HepG2 (cell line): ENCODE results near the gene TECTA. TPM values are rescaled to one million over a fixed set of nuclear protein-coding genes. Genes with fewer than 3 reads are reported as not detected.

Source experiments
- ATAC-seq: fragments of 200-7000 bp; cut with Tn5 transposase; 3 replicates; pipeline ENCODE4 v1.9.1; 2020; ENCODE audit warnings: mild to moderate bottlenecking, moderate library complexity
- BruUV-seq: library from RNA; stranded (reverse); fragments of 400-500 nt; replicated peaks from 2 replicates; lab custom pipeline; 2021; lab: Mats Ljungman, UMichigan
- CTCF ChIA-PET: fragments of 300-600 bp; formaldehyde crosslinking; extraction: SDS; loops from one replicate; lab custom pipeline; 2021; ENCODE audit warnings: low total read pairs, inconsistent platforms, low intra/inter-chr PET ratio; lab: Yijun Ruan, JAX
- POLR2A ChIA-PET: fragments of 350-600 bp; sonication (Branson Sonifier 250); formaldehyde crosslinking; loops from one replicate; lab custom pipeline; 2020; ENCODE audit warnings: antibody characterized with exemption, inconsistent platforms; lab: Yijun Ruan, JAX
- DNase-seq: peaks from one replicate; pipeline ENCODE4 v3.0.0-alpha.2; 2015; ENCODE audit warnings: low spot score
- FAIRE-seq: peaks from 3 replicates; lab custom pipeline; 2011; peaks lifted over from hg19 to GRCh38; lab: Jason Lieb, UNC
- H2AFZ ChIP-seq: one replicate; pipeline ENCODE4 v1.6.1; 2011; ENCODE audit warnings: low read length, inconsistent platforms
- H3K27ac ChIP-seq: fragments of 300-600 bp; 3 replicates; pipeline ENCODE4 v1.8.0; 2011; ENCODE audit warnings: mixed run types, mild to moderate bottlenecking, mixed read lengths, low read length, inconsistent platforms; ENCODE audit not compliant: insufficient read depth; ENCODE audit errors: extremely low read length
- H3K27me3 ChIP-seq, 2 experiments: fragments of 200-600 bp in 1 of 2; 2 replicates in 1 of 2; 3 replicates in 1 of 2; pipeline versions ENCODE4 v1.6.0 to v1.8.0; 2011; ENCODE audit warnings: low read length in 2 of 2, mild to moderate bottlenecking in 2 of 2, moderate library complexity in 2 of 2, inconsistent platforms in 1 of 2; ENCODE audit not compliant: insufficient read depth in 2 of 2, control insufficient read depth in 1 of 2
- H3K36me3 ChIP-seq, 2 experiments: fragments of 200-600 bp in 1 of 2; replicated peaks in 1 of 2; 2 replicates in 1 of 2; 3 replicates in 1 of 2; pipeline versions ENCODE4 v1.5.1 to v1.8.0; 2011; ENCODE audit warnings: low read length in 2 of 2, inconsistent platforms in 1 of 2; ENCODE audit not compliant: insufficient read depth in 2 of 2, control insufficient read depth in 1 of 2
- H3K4me1 ChIP-seq: 2 replicates; pipeline ENCODE4 v1.5.1; 2012; ENCODE audit warnings: low read length, inconsistent platforms; ENCODE audit not compliant: insufficient read depth
- H3K4me2 ChIP-seq: 2 replicates; pipeline ENCODE4 v1.6.0; 2011; ENCODE audit warnings: low read depth, low read length, inconsistent platforms
- H3K4me3 ChIP-seq, 3 experiments: fragments of 200-600 bp in 1 of 3; sonication (generic), shearing (Covaris generic) in 1 of 3; replicated peaks in 1 of 3; 2 replicates each; pipeline ENCODE4 v1.5.1; 2011 to 2016; ENCODE audit warnings: low read length in 3 of 3, inconsistent platforms in 2 of 3, low read depth in 2 of 3, mild to moderate bottlenecking in 2 of 3, control low read depth in 1 of 3, mixed read lengths in 1 of 3; ENCODE audit not compliant: insufficient read depth in 1 of 3
- H3K79me2 ChIP-seq: one replicate; pipeline ENCODE4 v1.6.1; 2011; ENCODE audit warnings: low read length, inconsistent platforms; ENCODE audit not compliant: insufficient read depth
- H3K9ac ChIP-seq: 2 replicates; pipeline ENCODE4 v1.6.0; 2011; ENCODE audit warnings: mild to moderate bottlenecking, low read depth, low read length, inconsistent platforms; ENCODE audit not compliant: insufficient read depth
- H3K9me3 ChIP-seq: 2 replicates; pipeline ENCODE4 v1.5.1; 2012; ENCODE audit warnings: mild to moderate bottlenecking, low read length
- H4K20me1 ChIP-seq: 2 replicates; pipeline ENCODE4 v1.6.0; 2011; ENCODE audit warnings: inconsistent platforms, mild to moderate bottlenecking, low read length, moderate library complexity; ENCODE audit not compliant: insufficient read depth
- AHR ChIP-seq: IDR thresholded peaks from 2 replicates; pipeline ENCODE4 v1.6.1; 2018; ENCODE audit warnings: missing genetic modification reagents, missing compliant biosample characterization
- CREB1 ChIP-seq, 2 experiments: fragments of 450-650 bp in 1 of 2; IDR thresholded peaks; 2 replicates each; pipeline ENCODE4 v1.6.1; 2016 to 2017; ENCODE audit warnings: control low read depth in 1 of 2, mild to moderate bottlenecking in 1 of 2, missing compliant biosample characterization in 1 of 2, missing genetic modification characterization in 1 of 2
- MXD4 ChIP-seq: IDR thresholded peaks from 2 replicates; pipeline ENCODE4 v1.6.1; 2016; ENCODE audit warnings: mild to moderate bottlenecking, missing biosample characterization, missing genetic modification reagents
- NFE2L1 ChIP-seq: sonication (generic); formaldehyde crosslinking; IDR thresholded peaks from 2 replicates; pipeline ENCODE4 v1.4.0; 2020; ENCODE audit warnings: missing genetic modification reagents, mild to moderate bottlenecking, borderline replicate concordance
- REL ChIP-seq: sonication (generic); formaldehyde crosslinking; conservative IDR thresholded peaks from 2 replicates; pipeline ENCODE4 v1.8.0; 2022; ENCODE audit warnings: mild to moderate bottlenecking, missing genetic modification reagents, moderate library complexity
- SALL1 ChIP-seq: sonication (generic); formaldehyde crosslinking; IDR thresholded peaks from 2 replicates; pipeline ENCODE4 v1.8.0; 2022; ENCODE audit warnings: mild to moderate bottlenecking, missing genetic modification reagents
- TAF1 ChIP-seq: sonication (generic); formaldehyde crosslinking; IDR thresholded peaks from 2 replicates; pipeline ENCODE4 v1.4.0; 2020; ENCODE audit warnings: missing genetic modification reagents
- ZNF335 ChIP-seq: sonication (generic); formaldehyde crosslinking; IDR thresholded peaks from 2 replicates; pipeline ENCODE4 v1.4.0; 2020; ENCODE audit warnings: missing genetic modification reagents
- ZNF446 ChIP-seq: sonication (generic); formaldehyde crosslinking; IDR thresholded peaks from 2 replicates; pipeline ENCODE4 v1.5.0; 2020; ENCODE audit warnings: mild to moderate bottlenecking, missing genetic modification reagents
- WGBS: methylation state at CpG from one replicate; pipeline ENCODE4 v1.1.6; 2017; ENCODE audit warnings: low lambda C conversion rate; 5-methylcytosine and 5-hydroxymethylcytosine counted together
- in situ Hi-C: cut with HindIII; loops from 2 replicates; pipeline ENCODE4 v1.10.0; 2017; ENCODE audit warnings: low pct_unique_long_range_greater_than_20kb; ENCODE audit not compliant: extremely low pct_ligation_motif_present
- intact Hi-C: fragments of 100-400 bp; cut with micrococcal nuclease; formaldehyde crosslinking; loops from one replicate; pipeline ENCODE4 v1.10.0; 2022; ENCODE audit not compliant: unreplicated experiment
- polyA plus RNA-seq, 8 experiments: library from polyadenylated mRNA; depleted of rRNA in 3 of 8; stranded (reverse) in 7 of 8; unstranded in 1 of 8; fragments of >200 nt; fragmentation: Illumina TruSeq in 4 of 8; extraction: Trizol in 4 of 8; gene quantifications; 2 replicates each; pipeline versions ENCODE4 v1.2.1 to v1.2.3, GENCODE V29; 2011 to 2016; ENCODE audit warnings: low read depth in 4 of 8, missing spikeins in 1 of 8, mixed read lengths in 1 of 8; ENCODE audit not compliant: insufficient read depth in 1 of 8
- total RNA-seq, 5 experiments: library from RNA; depleted of rRNA; stranded (reverse); fragments of >200 nt; fragmentation: Illumina TruSeq; extraction: Trizol; gene quantifications; 2 replicates each; pipeline ENCODE4 v1.2.3, GENCODE V29; 2016; ENCODE audit warnings: low read depth in 1 of 5
- TF ChIP-seq, protein P1 (sequence below): sonication (generic); formaldehyde crosslinking; IDR thresholded peaks from 2 replicates; pipeline ENCODE4 v1.5.1; 2020; ENCODE audit warnings: missing genetic modification reagents, mild to moderate bottlenecking, borderline replicate concordance
- TF ChIP-seq, protein P2 (sequence below): sonication (generic); formaldehyde crosslinking; IDR thresholded peaks from 2 replicates; pipeline ENCODE4 v1.8.1; 2023; ENCODE audit warnings: mild to moderate bottlenecking, missing genetic modification reagents, borderline replicate concordance
- TF ChIP-seq, protein P3 (sequence below): sonication (generic); formaldehyde crosslinking; IDR thresholded peaks from 2 replicates; pipeline ENCODE4 v1.5.1; 2020; ENCODE audit warnings: mild to moderate bottlenecking, moderate library complexity, missing genetic modification reagents
- TF ChIP-seq, protein P4 (sequence below): sonication (generic); formaldehyde crosslinking; conservative IDR thresholded peaks from 2 replicates; pipeline ENCODE4 v1.5.0; 2020; ENCODE audit warnings: missing genetic modification reagents
- TF ChIP-seq, protein P5 (sequence below), 2 experiments: IDR thresholded peaks; 2 replicates each; pipeline ENCODE4 v1.6.1; 2011 to 2012; ENCODE audit warnings: low read length in 2 of 2, borderline replicate concordance in 1 of 2, low read depth in 1 of 2, mild to moderate bottlenecking in 1 of 2, moderate library complexity in 1 of 2

The TECTA gene
- total and polyA plus RNA-seq, 2 of the 13 experiments (the other 11 are each of a cell fraction or from before 2014, with no cell fraction given): 0.04 to 0.17 TPM

DNA sequence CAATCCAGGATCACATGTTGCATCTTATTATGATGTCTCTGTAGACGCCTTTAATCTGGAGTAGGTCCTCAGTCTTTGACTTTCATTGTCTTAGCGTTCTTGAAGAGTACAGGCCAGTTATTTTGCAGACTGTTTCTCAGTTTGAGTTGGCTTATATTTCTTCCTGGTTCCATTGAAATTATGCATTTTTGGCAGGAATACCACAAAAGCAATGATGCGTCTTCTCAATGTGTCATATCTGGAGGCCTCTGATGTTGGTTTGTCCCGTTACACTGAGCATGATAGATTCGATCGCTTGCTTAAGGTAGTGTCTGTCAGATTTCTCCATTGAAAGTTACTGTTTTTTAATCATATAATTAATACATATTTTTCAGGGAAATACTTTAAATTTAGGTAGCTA lies 30.6 kb downstream of the TECTA start:
- Histone ChIP-seq H3K4me2 (no peak overlapping the region), H3K36me3 (no peaks in the 10 kb centered on the region), H3K79me2 (no peaks in the 10 kb centered on the region), H3K27me3 (peaks cover 0 to 7% of the 10 kb centered on the region in 2 experiments; a peak in 2 of 5 replicates), H3K9ac (no peak overlapping the region), H4K20me1 (no peaks in the 10 kb centered on the region), H3K27ac (no peak overlapping the region), H3K4me1 (no peaks in the 10 kb centered on the region), H3K9me3 (no peaks in the 10 kb centered on the region), H3K4me3 (no peak overlapping the region), H2AFZ (no peak overlapping the region)
- DNase-seq: no peak
- intact Hi-C loops: no loop called here
- FAIRE-seq: no peak
- ChIA-PET POLR2A (no interaction called here), CTCF (no interaction called here)
- TF ChIP-seq SALL1 (CRISPR knock-in tag): no peak
- TF ChIP-seq, protein P1, sequence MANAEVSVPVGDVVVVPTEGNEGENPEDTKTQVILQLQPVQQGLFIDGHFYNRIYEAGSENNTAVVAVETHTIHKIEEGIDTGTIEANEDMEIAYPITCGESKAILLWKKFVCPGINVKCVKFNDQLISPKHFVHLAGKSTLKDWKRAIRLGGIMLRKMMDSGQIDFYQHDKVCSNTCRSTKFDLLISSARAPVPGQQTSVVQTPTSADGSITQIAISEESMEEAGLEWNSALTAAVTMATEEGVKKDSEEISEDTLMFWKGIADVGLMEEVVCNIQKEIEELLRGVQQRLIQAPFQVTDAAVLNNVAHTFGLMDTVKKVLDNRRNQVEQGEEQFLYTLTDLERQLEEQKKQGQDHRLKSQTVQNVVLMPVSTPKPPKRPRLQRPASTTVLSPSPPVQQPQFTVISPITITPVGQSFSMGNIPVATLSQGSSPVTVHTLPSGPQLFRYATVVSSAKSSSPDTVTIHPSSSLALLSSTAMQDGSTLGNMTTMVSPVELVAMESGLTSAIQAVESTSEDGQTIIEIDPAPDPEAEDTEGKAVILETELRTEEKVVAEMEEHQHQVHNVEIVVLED: no peak
- TF ChIP-seq, protein P2, sequence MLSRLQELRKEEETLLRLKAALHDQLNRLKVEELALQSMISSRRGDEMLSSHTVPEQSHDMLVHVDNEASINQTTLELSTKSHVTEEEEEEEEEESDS: no peak
- TF ChIP-seq, protein P3, sequence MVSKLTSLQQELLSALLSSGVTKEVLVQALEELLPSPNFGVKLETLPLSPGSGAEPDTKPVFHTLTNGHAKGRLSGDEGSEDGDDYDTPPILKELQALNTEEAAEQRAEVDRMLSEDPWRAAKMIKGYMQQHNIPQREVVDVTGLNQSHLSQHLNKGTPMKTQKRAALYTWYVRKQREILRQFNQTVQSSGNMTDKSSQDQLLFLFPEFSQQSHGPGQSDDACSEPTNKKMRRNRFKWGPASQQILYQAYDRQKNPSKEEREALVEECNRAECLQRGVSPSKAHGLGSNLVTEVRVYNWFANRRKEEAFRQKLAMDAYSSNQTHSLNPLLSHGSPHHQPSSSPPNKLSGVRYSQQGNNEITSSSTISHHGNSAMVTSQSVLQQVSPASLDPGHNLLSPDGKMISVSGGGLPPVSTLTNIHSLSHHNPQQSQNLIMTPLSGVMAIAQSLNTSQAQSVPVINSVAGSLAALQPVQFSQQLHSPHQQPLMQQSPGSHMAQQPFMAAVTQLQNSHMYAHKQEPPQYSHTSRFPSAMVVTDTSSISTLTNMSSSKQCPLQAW (CRISPR knock-in tag): no peak
- no peak for TF ChIP-seq REL (CRISPR knock-in tag)
- TF ChIP-seq CREB1 (IDR thresholded peaks at IDR 0.05): no peak
- TF ChIP-seq CREB1 (CRISPR knock-in tag; IDR thresholded peaks at IDR 0.05): no peak
- no peak for TF ChIP-seq ZNF446 (CRISPR knock-in tag)
- TF ChIP-seq, protein P4, sequence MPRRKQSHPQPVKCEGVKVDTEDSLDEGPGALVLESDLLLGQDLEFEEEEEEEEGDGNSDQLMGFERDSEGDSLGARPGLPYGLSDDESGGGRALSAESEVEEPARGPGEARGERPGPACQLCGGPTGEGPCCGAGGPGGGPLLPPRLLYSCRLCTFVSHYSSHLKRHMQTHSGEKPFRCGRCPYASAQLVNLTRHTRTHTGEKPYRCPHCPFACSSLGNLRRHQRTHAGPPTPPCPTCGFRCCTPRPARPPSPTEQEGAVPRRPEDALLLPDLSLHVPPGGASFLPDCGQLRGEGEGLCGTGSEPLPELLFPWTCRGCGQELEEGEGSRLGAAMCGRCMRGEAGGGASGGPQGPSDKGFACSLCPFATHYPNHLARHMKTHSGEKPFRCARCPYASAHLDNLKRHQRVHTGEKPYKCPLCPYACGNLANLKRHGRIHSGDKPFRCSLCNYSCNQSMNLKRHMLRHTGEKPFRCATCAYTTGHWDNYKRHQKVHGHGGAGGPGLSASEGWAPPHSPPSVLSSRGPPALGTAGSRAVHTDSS (CRISPR knock-in tag): no peak
- TF ChIP-seq MXD4 (CRISPR knock-in tag): no peak
- TF ChIP-seq, protein P5, sequence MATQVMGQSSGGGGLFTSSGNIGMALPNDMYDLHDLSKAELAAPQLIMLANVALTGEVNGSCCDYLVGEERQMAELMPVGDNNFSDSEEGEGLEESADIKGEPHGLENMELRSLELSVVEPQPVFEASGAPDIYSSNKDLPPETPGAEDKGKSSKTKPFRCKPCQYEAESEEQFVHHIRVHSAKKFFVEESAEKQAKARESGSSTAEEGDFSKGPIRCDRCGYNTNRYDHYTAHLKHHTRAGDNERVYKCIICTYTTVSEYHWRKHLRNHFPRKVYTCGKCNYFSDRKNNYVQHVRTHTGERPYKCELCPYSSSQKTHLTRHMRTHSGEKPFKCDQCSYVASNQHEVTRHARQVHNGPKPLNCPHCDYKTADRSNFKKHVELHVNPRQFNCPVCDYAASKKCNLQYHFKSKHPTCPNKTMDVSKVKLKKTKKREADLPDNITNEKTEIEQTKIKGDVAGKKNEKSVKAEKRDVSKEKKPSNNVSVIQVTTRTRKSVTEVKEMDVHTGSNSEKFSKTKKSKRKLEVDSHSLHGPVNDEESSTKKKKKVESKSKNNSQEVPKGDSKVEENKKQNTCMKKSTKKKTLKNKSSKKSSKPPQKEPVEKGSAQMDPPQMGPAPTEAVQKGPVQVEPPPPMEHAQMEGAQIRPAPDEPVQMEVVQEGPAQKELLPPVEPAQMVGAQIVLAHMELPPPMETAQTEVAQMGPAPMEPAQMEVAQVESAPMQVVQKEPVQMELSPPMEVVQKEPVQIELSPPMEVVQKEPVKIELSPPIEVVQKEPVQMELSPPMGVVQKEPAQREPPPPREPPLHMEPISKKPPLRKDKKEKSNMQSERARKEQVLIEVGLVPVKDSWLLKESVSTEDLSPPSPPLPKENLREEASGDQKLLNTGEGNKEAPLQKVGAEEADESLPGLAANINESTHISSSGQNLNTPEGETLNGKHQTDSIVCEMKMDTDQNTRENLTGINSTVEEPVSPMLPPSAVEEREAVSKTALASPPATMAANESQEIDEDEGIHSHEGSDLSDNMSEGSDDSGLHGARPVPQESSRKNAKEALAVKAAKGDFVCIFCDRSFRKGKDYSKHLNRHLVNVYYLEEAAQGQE (IDR thresholded peaks at IDR 0.05; ENCODE audit: borderline replicate concordance in 1 of 2, low read depth in 1 of 2, low read length in 2 of 2): no peak
- no peak for TF ChIP-seq ZNF335
- TF ChIP-seq TAF1 (CRISPR knock-in tag): no peak
- no peak for TF ChIP-seq NFE2L1 (CRISPR knock-in tag)
- no peak for TF ChIP-seq AHR (CRISPR knock-in tag)
- 83% methylated on average over 6 of the region's 6 CpGs for WGBS
- no peak for ATAC-seq
- BruUV-seq: no TSS peak
- in situ Hi-C loops: no loop called here
